Chondrocyte (in vitro differentiated cells): ENCODE data around the gene TMEM141. TPM values are rescaled to one million over a fixed set of nuclear protein-coding genes. Genes with fewer than 3 reads are reported as not detected.

Experiments used
- DNase-seq: peaks from one replicate; pipeline ENCODE4 v3.0.0; 2021; ENCODE audit warnings: mixed read lengths, low spot score
- H3K27ac Mint-ChIP-seq: one replicate; pipeline ENCODE4 v1.8.0; 2021; ENCODE audit warnings: mild to moderate bottlenecking, moderate library complexity, mixed read lengths; ENCODE audit not compliant: unreplicated experiment
- H3K27me3 Mint-ChIP-seq: 2 replicates; pipeline ENCODE4 v1.8.0; 2021; ENCODE audit warnings: low read depth, mixed read lengths
- H3K36me3 Mint-ChIP-seq: 2 replicates; pipeline ENCODE4 v1.8.0; 2021; ENCODE audit warnings: low read depth, mixed read lengths
- H3K4me1 Mint-ChIP-seq: 2 replicates; pipeline ENCODE4 v1.8.0; 2021; ENCODE audit warnings: low read depth, mild to moderate bottlenecking, mixed read lengths
- H3K4me3 Mint-ChIP-seq: one replicate; pipeline ENCODE4 v1.8.0; 2021; ENCODE audit warnings: mild to moderate bottlenecking, moderate library complexity, mixed read lengths; ENCODE audit not compliant: unreplicated experiment
- H3K9me3 Mint-ChIP-seq: 2 replicates; pipeline ENCODE4 v1.8.0; 2021; ENCODE audit warnings: low read depth, mixed read lengths
- CTCF ChIP-seq: fragments of 200-600 bp; sonication (generic); IDR thresholded peaks from 2 replicates; pipeline ENCODE4 v1.5.0; 2021; ENCODE audit warnings: antibody characterized with exemption, mild to moderate bottlenecking, moderate library complexity
- total RNA-seq: library from RNA; stranded (reverse); gene quantifications from 3 replicates; pipeline ENCODE4 v1.2.1, GENCODE V29; 2021

Gene TMEM141
- total RNA-seq, 1 donor from 2014 or later, result 31.2 TPM

DNA sequence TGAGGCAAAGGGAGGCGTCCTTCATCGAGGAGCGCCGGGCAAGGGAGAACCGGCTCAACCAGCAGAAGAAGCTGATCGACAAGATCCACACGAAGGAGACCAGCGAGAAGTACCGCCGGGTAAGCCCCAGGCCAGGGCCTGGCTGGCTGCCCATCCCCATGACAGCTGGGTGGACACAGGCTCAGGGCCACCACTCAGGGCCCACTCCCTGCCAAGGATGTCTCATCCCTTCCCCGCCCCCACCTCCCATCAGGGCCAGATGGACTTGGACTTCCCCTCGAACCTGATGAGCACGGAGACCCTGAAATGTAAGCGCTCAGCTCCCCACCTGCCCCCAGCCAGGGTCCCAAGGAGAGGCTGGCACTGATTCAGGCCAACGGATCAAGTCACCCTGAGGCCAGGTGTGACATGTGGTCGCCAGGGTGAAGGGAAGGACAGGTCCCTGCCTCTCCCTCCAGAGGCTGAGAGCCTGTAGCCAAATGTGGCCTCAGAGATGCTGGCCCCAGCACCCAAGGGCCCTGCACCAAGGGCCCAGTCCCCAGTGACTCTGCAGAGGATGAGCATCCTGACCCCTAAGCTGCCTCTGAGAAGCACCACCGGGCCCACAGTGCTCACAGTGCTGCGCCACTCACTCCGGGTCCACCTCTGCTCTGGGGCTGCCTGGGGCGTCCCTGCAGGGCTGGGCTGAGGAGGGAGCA is 13.5 kb downstream of the TMEM141 start:
- H3K27ac Mint-ChIP-seq, result no peak overlapping the region
- H3K9me3 Mint-ChIP-seq, result no peaks in the 10 kb centered on the region
- TF ChIP-seq CTCF, result no peak
- H3K4me1 Mint-ChIP-seq, result peaks cover 31% of the 10 kb centered on the region
- no peak overlapping the region for H3K4me3 Mint-ChIP-seq
- H3K36me3 Mint-ChIP-seq, result peaks cover 5% of the 10 kb centered on the region
- H3K27me3 Mint-ChIP-seq, result peaks cover 17% of the 10 kb centered on the region
- peak; percentile 90 for DNase-seq

GRCh38 chr9:136805207-136805740 is 14.1 kb downstream of the TMEM141 start:
- Mint-ChIP-seq H3K27ac (no peak overlapping the region), H3K9me3 (no peaks in the 10 kb centered on the region), H3K4me1 (peaks cover 34% of the 10 kb centered on the region), H3K36me3 (peaks cover 7% of the 10 kb centered on the region), H3K4me3 (no peak overlapping the region), H3K27me3 (peaks cover 17% of the 10 kb centered on the region)
- peak; percentile 84 for DNase-seq
- no peak for TF ChIP-seq CTCF

- H3K4me3 Mint-ChIP-seq, result peak overlapping the region; percentile 83
- H3K36me3 Mint-ChIP-seq, result peaks cover 8% of the 10 kb centered on the region
- H3K4me1 Mint-ChIP-seq, result peaks cover 30% of the 10 kb centered on the region
- H3K27ac Mint-ChIP-seq, result no peak overlapping the region
- H3K9me3 Mint-ChIP-seq, result no peaks in the 10 kb centered on the region
- peaks cover 13% of the 10 kb centered on the region for H3K27me3 Mint-ChIP-seq
- TF ChIP-seq CTCF, result no peak
- peak; percentile 72 for DNase-seq
These were observed 14.9 kb downstream of the TMEM141 start for GRCh38 chr9:136806067-136806466.

- peak; percentile 75 for DNase-seq
- Mint-ChIP-seq H3K4me3 (peak overlapping the region; percentile 83), H3K27ac (no peak overlapping the region), H3K27me3 (peaks cover 11% of the 10 kb centered on the region), H3K9me3 (no peaks in the 10 kb centered on the region), H3K36me3 (peaks cover 9% of the 10 kb centered on the region), H3K4me1 (peaks cover 29% of the 10 kb centered on the region)
- no peak for TF ChIP-seq CTCF
These were observed 15.6 kb downstream of the TMEM141 start for GRCh38 chr9:136806631-136807201.

DNA sequence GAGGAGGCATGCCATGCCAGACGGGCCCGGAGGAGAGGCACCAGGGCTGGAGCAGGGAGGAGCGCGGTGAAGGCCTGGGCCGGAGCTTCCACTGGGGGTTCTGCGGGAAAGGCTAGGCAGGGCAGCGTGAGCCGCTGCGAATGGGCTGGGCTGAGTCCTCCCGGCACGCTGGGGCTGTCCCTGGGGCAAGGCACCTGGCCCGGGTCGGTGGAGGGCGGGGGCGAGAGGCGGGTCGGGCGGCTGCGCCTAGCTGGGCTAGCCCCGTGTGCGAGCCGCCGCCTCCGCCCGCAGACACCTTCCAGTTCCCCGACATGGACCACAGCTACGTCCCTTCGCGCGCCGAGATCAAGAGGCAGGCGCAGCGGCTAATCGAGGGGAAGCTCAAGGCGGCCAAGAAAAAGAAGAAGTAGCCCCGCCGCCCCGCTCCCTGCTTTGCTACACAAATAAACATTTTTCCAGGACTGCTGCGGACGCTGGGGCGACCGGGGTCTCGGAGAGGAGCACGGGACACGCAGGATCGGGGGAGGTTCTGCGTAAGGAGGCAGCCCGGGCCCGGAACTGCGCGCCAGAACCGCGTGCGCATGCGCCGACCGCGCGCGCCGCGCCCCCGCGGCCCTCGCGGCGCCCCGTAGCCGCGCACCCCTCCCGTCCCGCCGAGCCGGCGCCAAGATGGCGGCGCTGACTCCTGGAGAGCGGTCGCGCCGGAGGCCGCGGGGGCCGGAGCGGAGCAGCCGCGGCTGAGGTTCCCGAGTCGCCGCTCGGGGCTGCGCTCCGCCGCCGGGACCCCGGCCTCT is 16.3 kb downstream of the TMEM141 start, which contains the start of gene RABL6:
TSS of gene RABL6 (plus strand) at position 668 of the 794 bp plus-strand sequence. CDS start 249 bp downstream, outside the sequence.
- peaks cover 9% of the 10 kb centered on the region for H3K36me3 Mint-ChIP-seq
- DNase-seq, result peak; percentile 88
- H3K27ac Mint-ChIP-seq, result peak within 1 kb of the TSS; percentile 79
- H3K4me1 Mint-ChIP-seq, result peaks cover 29% of the 10 kb centered on the region
- H3K4me3 Mint-ChIP-seq, result peak within 1 kb of the TSS; percentile 83
- H3K9me3 Mint-ChIP-seq, result no peaks in the 10 kb centered on the region
- H3K27me3 Mint-ChIP-seq, result peaks cover 5% of the 10 kb centered on the region
- TF ChIP-seq CTCF, result peak; percentile 11
